Body of pancreas (tissue), 4 donors: ENCODE data around the gene PRX. TPM values are rescaled to one million over a fixed set of nuclear protein-coding genes. Genes with fewer than 3 reads are reported as not detected.

ENCODE experiments used
- ATAC-seq: fragments of 150-250 bp; one replicate; pipeline ENCODE4 v1.9.1; 2016
- DNase-seq, 4 donors: peaks; one replicate each; pipeline ENCODE4 v3.0.0-alpha.2; 2019
- H3K27ac ChIP-seq, 4 donors: fragments of 200-600 bp; sonication (generic); 1 replicate in 3 of 4; 2 replicates in 1 of 4; pipeline versions ENCODE4 v1.5.1 to v1.6.1; 2016 to 2019; ENCODE audit warnings: mild to moderate bottlenecking in 1 of 4, mixed read lengths in 1 of 4, moderate library complexity in 1 of 4
- H3K27me3 ChIP-seq, 2 donors: fragments of 200-600 bp; sonication (generic); one replicate each; pipeline ENCODE4 v1.6.0; 2016; ENCODE audit warnings: mild to moderate bottlenecking in 1 of 2
- H3K36me3 ChIP-seq, 2 donors: fragments of 200-600 bp; sonication (generic); replicated peaks in 1 of 2; 2 replicates each; pipeline ENCODE4 v1.5.1; 2016; ENCODE audit warnings: low read depth in 2 of 2; ENCODE audit not compliant: insufficient read depth in 1 of 2
- H3K4me1 ChIP-seq: fragments of 200-600 bp; sonication (generic); one replicate; pipeline ENCODE4 v1.6.0; 2016
- H3K4me3 ChIP-seq, 2 donors: fragments of 200-600 bp; sonication (generic); 1 replicate in 1 of 2; 2 replicates in 1 of 2; pipeline ENCODE4 v1.5.1; 2016 to 2019
- H3K9me3 ChIP-seq, 3 donors: fragments of 200-600 bp; sonication (generic); 1 replicate in 2 of 3; 2 replicates in 1 of 3; pipeline ENCODE4 v1.5.1; 2016
- POLR2A ChIP-seq, 3 donors: fragments of 450-650 bp; IDR thresholded peaks; one replicate each; pipeline ENCODE4 v1.6.1; 2016; ENCODE audit warnings: antibody characterized with exemption in 3 of 3, mild to moderate bottlenecking in 2 of 3
- WGBS, 2 donors: methylation state at CpG; one replicate each; pipeline ENCODE4 v1.1.5; 2017; 5-methylcytosine and 5-hydroxymethylcytosine counted together
- intact Hi-C: fragments of 100-400 bp; cut with DNase I; formaldehyde crosslinking; loops from one replicate; pipeline ENCODE4 v1.15.1; 2023
- total RNA-seq, 2 donors: library from RNA; depleted of rRNA; stranded (reverse); fragments of >200 nt; gene quantifications; one replicate each; pipeline ENCODE4 v1.1.0, GENCODE V29; 2016
- TF ChIP-seq, protein P1 (sequence below), 7 experiments: fragments of 450-650 bp in 4 of 7; fragments of 200-600 bp in 3 of 7; sonication (generic) in 3 of 7; IDR thresholded peaks; one replicate each; pipeline ENCODE4 v1.5.1; 2016 to 2019; ENCODE audit warnings: antibody characterized with exemption in 7 of 7

PRX gene
- total RNA-seq, 2 donors from 2014 or later = 5.7 to 14.8 TPM

- H3K36me3 ChIP-seq = no peaks in the 10 kb centered on the region
- WGBS, 2 donors = 0 to 1% methylated on average over 28 to 75 of the region's 75 CpGs
- TF ChIP-seq, protein P1, sequence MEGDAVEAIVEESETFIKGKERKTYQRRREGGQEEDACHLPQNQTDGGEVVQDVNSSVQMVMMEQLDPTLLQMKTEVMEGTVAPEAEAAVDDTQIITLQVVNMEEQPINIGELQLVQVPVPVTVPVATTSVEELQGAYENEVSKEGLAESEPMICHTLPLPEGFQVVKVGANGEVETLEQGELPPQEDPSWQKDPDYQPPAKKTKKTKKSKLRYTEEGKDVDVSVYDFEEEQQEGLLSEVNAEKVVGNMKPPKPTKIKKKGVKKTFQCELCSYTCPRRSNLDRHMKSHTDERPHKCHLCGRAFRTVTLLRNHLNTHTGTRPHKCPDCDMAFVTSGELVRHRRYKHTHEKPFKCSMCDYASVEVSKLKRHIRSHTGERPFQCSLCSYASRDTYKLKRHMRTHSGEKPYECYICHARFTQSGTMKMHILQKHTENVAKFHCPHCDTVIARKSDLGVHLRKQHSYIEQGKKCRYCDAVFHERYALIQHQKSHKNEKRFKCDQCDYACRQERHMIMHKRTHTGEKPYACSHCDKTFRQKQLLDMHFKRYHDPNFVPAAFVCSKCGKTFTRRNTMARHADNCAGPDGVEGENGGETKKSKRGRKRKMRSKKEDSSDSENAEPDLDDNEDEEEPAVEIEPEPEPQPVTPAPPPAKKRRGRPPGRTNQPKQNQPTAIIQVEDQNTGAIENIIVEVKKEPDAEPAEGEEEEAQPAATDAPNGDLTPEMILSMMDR (IDR thresholded peaks at IDR 0.05) = peak; percentile 65 to 85 (median 82)
- TF ChIP-seq POLR2A (IDR thresholded peaks at IDR 0.05) = peak; percentile 99 to 100 (median 99)
- peak within 1 kb of the TSS; percentile 59 to 66 for H3K4me3 ChIP-seq
- H3K4me1 ChIP-seq = peaks cover 16% of the 10 kb centered on the region
- intact Hi-C loops = no loop called here
- DNase-seq = peak; percentile 100
- peak; percentile 86 for ATAC-seq
- no peaks in the 10 kb centered on the region for H3K9me3 ChIP-seq
- H3K27me3 ChIP-seq = no peaks in the 10 kb centered on the region
- H3K27ac ChIP-seq = peak within 1 kb of the TSS; percentile 97 to 100 (median 98)
Measured at GRCh38 chr19:40425450-40426287, 12.5 kb upstream of the PRX start, which contains the start of gene SERTAD1. SERTAD1 (minus strand) TSS chr19:40425992; CDS start chr19:40423546, 2,446 bp downstream.

GRCh38 chr19:40424637-40425449 is 11.7 kb upstream of the PRX start:
- H3K27me3 ChIP-seq = no peaks in the 10 kb centered on the region
- 2 to 3% methylated on average over 15 to 22 of the region's 28 CpGs for WGBS, 2 donors
- ATAC-seq (no peak), DNase-seq (peak in 1 of 4 donors; percentile 16)
- no peak for TF ChIP-seq POLR2A (IDR thresholded peaks at IDR 0.05)
- TF ChIP-seq, protein P1 (IDR thresholded peaks at IDR 0.05) = no peak
- H3K4me3 ChIP-seq = peak overlapping the region; percentile 59 to 66
- peak overlapping the region; percentile 97 to 100 (median 98) for H3K27ac ChIP-seq
- H3K9me3 ChIP-seq = no peaks in the 10 kb centered on the region
- intact Hi-C loops = no loop called here
- no peaks in the 10 kb centered on the region for H3K36me3 ChIP-seq
- peaks cover 16% of the 10 kb centered on the region for H3K4me1 ChIP-seq

DNA sequence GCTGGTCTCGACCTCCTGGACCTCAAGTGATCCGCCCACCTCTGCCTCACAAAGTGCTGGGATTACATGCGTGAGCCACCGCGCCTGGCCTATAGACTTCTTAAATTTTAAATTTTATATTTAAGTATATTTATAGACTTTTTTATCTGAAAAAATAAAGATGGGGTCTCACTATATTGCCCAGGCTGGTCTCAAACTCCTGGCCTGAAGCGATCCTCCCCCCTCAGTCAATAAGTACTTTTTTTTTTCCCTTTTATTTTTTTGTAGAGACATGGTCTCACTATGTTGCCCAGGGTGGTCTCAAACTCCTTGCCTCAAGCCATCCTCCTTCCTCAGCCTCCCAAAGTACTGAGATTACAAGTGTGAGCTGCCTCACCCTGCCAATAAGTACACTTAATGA is 10.8 kb upstream of the PRX start:
- TF ChIP-seq POLR2A (IDR thresholded peaks at IDR 0.05) = no peak
- TF ChIP-seq, protein P1 (IDR thresholded peaks at IDR 0.05) = no peak
- ATAC-seq = no peak

DNA sequence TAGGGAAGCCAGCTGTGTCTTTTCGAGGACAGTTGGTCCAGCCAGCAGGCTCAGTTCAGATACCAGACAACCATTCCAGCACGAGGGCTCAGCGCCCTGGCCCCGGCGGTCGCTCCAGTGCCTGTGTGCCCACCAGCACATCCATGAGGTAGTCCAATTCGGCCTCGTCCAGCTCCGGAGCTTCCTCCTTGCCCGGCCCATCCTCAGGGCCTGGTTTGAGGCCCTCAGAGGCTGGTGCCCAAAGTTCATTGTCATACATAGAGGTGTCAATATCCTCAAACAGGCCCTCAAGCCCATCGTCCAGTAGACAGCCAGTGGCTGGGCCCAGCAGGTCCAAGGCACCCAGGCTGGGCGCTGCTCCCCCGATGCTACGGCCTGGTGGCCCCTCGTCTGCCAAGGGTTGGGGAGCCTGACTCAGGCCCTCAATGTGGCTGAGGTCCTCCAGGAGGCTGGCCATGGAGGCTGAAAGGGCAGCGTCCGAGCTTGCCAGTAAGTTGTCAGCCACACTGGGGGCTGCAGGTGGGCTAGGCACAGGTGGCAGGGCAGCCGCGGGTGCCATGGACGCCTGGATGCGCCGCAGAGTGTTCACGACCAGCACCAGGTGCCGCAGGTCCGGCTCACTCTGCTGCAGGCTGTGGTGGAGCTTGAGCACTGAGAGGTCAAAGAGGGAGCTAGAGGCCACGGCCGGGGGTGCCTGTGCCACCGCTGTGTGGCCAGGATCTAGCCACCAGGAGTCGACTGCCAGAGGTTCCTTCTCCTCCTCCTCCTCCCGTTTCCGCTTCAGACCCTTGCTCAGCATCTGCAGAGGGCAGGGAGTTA is 9.8 kb upstream of the PRX start:
- H3K27me3 ChIP-seq = no peaks in the 10 kb centered on the region
- no peaks in the 10 kb centered on the region for H3K9me3 ChIP-seq
- H3K36me3 ChIP-seq = no peaks in the 10 kb centered on the region
- no peak overlapping the region for H3K4me3 ChIP-seq
- peak overlapping the region in 2 of 4 donors; percentile 63 to 100 for H3K27ac ChIP-seq
- ATAC-seq = no peak
- H3K4me1 ChIP-seq = peaks cover 16% of the 10 kb centered on the region
- WGBS, 2 donors = 82 to 89% methylated on average over 4 to 28 of the region's 31 CpGs
- TF ChIP-seq POLR2A (IDR thresholded peaks at IDR 0.05) = no peak
- TF ChIP-seq, protein P1 (IDR thresholded peaks at IDR 0.05) = no peak
- DNase-seq = no peak
- intact Hi-C loops = no loop called here

More for the DNA sequence above, 10.8 kb upstream of the PRX start:
- Histone ChIP-seq H3K36me3 (no peaks in the 10 kb centered on the region), H3K27me3 (no peaks in the 10 kb centered on the region), H3K27ac (peak overlapping the region in 1 of 4 donors; percentile 99), H3K9me3 (no peaks in the 10 kb centered on the region), H3K4me1 (peaks cover 16% of the 10 kb centered on the region), H3K4me3 (no peak overlapping the region)
- DNase-seq = no peak
- intact Hi-C loops = no loop called here
- 95 to 98% methylated on average over 6 of the region's 6 CpGs for WGBS, 2 donors
